GM19438 (cell line): ENCODE measurements around the gene OR56A1.

ENCODE experiments used
- ATAC-seq: cut with Tn5 transposase; IDR thresholded peaks from one replicate; pipeline ENCODE4 v1.9.1; 2021; ENCODE audit warnings: low read depth; ENCODE audit not compliant: unreplicated experiment

OR56A1 gene

GRCh38 chr11:5992150-5992549 lies 38.4 kb downstream of the OR56A1 start:
- no peak for ATAC-seq

- no peak for ATAC-seq
These were observed 41.4 kb downstream of the OR56A1 start for GRCh38 chr11:5989203-5989602.

GRCh38 chr11:5986885-5987284 lies 43.7 kb downstream of the OR56A1 start, which contains the start of gene OR52L1:
Gene OR52L1, minus strand, starts transcription at chr11:5986985. Its CDS starts 55 bp downstream, at chr11:5986930.
- ATAC-seq: no peak

GRCh38 chr11:5983443-5983842 lies 47.1 kb downstream of the OR56A1 start:
- no peak for ATAC-seq

GRCh38 chr11:5973530-5973929 lies 57.0 kb downstream of the OR56A1 start:
- no peak for ATAC-seq
